NOMO-1 treated with DMSO at 0.1 percent for 48 hours (cell line): ENCODE data around the gene REEP6.
A peak's percentile ranks its signal among the peaks of the same experiment; 100 is the strongest.
"Not testable (repeated sequence)": the region's sequence is repeated elsewhere in the genome, so short reads cannot be mapped to it uniquely, and the experiment has no call there.

ENCODE experiments used
- DNase-seq: peaks from one replicate; lab custom pipeline; 2025; ENCODE audit not compliant: unreplicated experiment; lab: John Stamatoyannopoulos, UW

REEP6 gene

GRCh38 chr19:1471515-1472160, 19.3 kb upstream of the REEP6 start:
- DNase-seq = no peak

GRCh38 chr19:1472231-1473084, 18.5 kb upstream of the REEP6 start:
- DNase-seq = no peak

GRCh38 chr19:1473085-1473851, 17.7 kb upstream of the REEP6 start:
- no peak for DNase-seq

- no peak for DNase-seq
These were observed 16.8 kb upstream of the REEP6 start for GRCh38 chr19:1474011-1474764.

- no peak for DNase-seq
These were observed 16.1 kb upstream of the REEP6 start for GRCh38 chr19:1474765-1475351.

- DNase-seq = no peak
These were observed 15.1 kb upstream of the REEP6 start for GRCh38 chr19:1475751-1476437.

GRCh38 chr19:1477056-1477455, 13.9 kb upstream of the REEP6 start:
- DNase-seq = not testable (repeated sequence)

- DNase-seq = peak; percentile 93
These were observed 11.9 kb upstream of the REEP6 start, which contains the start of gene C19orf25 for GRCh38 chr19:1478934-1479707. Gene C19orf25, minus strand, starts transcription at chr19:1479215. Its CDS starts 312 bp downstream, at chr19:1478903.

GRCh38 chr19:1481224-1481892, 9.6 kb upstream of the REEP6 start:
- no peak for DNase-seq

- no peak for DNase-seq
These were observed 9.1 kb upstream of the REEP6 start for GRCh38 chr19:1481893-1482360.

- DNase-seq = no peak
These were observed 8.4 kb upstream of the REEP6 start for GRCh38 chr19:1482361-1483130.

GRCh38 chr19:1483131-1483978, 7.6 kb upstream of the REEP6 start:
- no peak for DNase-seq

- no peak for DNase-seq
These were observed 7.0 kb upstream of the REEP6 start for GRCh38 chr19:1483979-1484428.

GRCh38 chr19:1486720-1487575, 4.0 kb upstream of the REEP6 start:
- DNase-seq = no peak

GRCh38 chr19:1487576-1488281, 3.3 kb upstream of the REEP6 start:
- no peak for DNase-seq
